ENCODE results near the gene MAPK11. TPM values are rescaled to one million over a fixed set of nuclear protein-coding genes. Genes with fewer than 3 reads are reported as not detected.
A peak's percentile ranks its signal among the peaks of the same experiment; 100 is the strongest.

The MAPK11 gene
- total RNA-seq, 1 donor from 2014 or later: 10.0 TPM

GRCh38 chr22:50298937-50299784 is 29.0 kb upstream of the MAPK11 start:
- no peak for ATAC-seq
- no peak for DNase-seq (ENCODE audit: missing footprints)
- intact Hi-C loops (cut with DNase I): no loop called here

GRCh38 chr22:50298266-50298637 is 28.1 kb upstream of the MAPK11 start:
- intact Hi-C loops (cut with DNase I): no loop called here
- DNase-seq (ENCODE audit: missing footprints) (no peak), ATAC-seq (no peak)

- DNase-seq (ENCODE audit: missing footprints): no peak
- ATAC-seq: no peak
- intact Hi-C loops (cut with DNase I): no loop called here
Measured at GRCh38 chr22:50297510-50298265, 27.5 kb upstream of the MAPK11 start.

GRCh38 chr22:50296658-50297490 is 26.7 kb upstream of the MAPK11 start:
- DNase-seq (ENCODE audit: missing footprints): no peak
- ATAC-seq: peak; percentile 9

GRCh38 chr22:50294319-50294656 is 24.1 kb upstream of the MAPK11 start:
- intact Hi-C loops (cut with DNase I): loop anchor here (5.0 kb wide), 1 partner anchor 33 kb away; the partner anchor contains the start of gene DENND6B
- ATAC-seq: no peak
- no peak for DNase-seq (ENCODE audit: missing footprints)

More at GRCh38 chr22:50296658-50297490, 26.7 kb upstream of the MAPK11 start:
- intact Hi-C loops (cut with DNase I): no loop called here

- DNase-seq (ENCODE audit: missing footprints) (peak; percentile 85), ATAC-seq (peak; percentile 90)
- intact Hi-C loops (cut with DNase I): loop anchor here (5.0 kb wide), 1 partner anchor 34 kb away; the partner anchor contains the start of gene DENND6B
Measured at GRCh38 chr22:50293441-50294318, 23.5 kb upstream of the MAPK11 start.

GRCh38 chr22:50292643-50293440 is 22.7 kb upstream of the MAPK11 start:
- DNase-seq (ENCODE audit: missing footprints): no peak
- intact Hi-C loops (cut with DNase I): loop anchor here (5.0 kb wide), 1 partner anchor 34 kb away; the partner anchor contains the start of gene DENND6B

GRCh38 chr22:50289942-50290630 is 19.9 kb upstream of the MAPK11 start:
- intact Hi-C loops (cut with DNase I): loop anchor here (5.0 kb wide), 1 partner anchor 37 kb away; the partner anchor contains the start of gene DENND6B
- DNase-seq (ENCODE audit: missing footprints) (no peak), ATAC-seq (no peak)

More at GRCh38 chr22:50292643-50293440, 22.7 kb upstream of the MAPK11 start:
- no peak for ATAC-seq

- ATAC-seq (no peak), DNase-seq (ENCODE audit: missing footprints) (no peak)
- intact Hi-C loops (cut with DNase I): no loop called here
Measured at GRCh38 chr22:50289151-50289941, 19.2 kb upstream of the MAPK11 start.

GRCh38 chr22:50287731-50288130 is 17.6 kb upstream of the MAPK11 start:
- ATAC-seq: no peak
- intact Hi-C loops (cut with DNase I): no loop called here

GRCh38 chr22:50286701-50287318 is 16.6 kb upstream of the MAPK11 start:
- intact Hi-C loops (cut with DNase I): no loop called here
- DNase-seq (ENCODE audit: missing footprints): no peak
- ATAC-seq: no peak

More at GRCh38 chr22:50287731-50288130, 17.6 kb upstream of the MAPK11 start:
- no peak for DNase-seq (ENCODE audit: missing footprints)

GRCh38 chr22:50286275-50286674 is 16.1 kb upstream of the MAPK11 start:
- DNase-seq (ENCODE audit: missing footprints) (no peak), ATAC-seq (no peak)
- intact Hi-C loops (cut with DNase I): no loop called here

- no peak for DNase-seq (ENCODE audit: missing footprints)
- intact Hi-C loops (cut with DNase I): no loop called here
- ATAC-seq: no peak
Measured at GRCh38 chr22:50285568-50286229, 15.5 kb upstream of the MAPK11 start.

- intact Hi-C loops (cut with DNase I): no loop called here
- DNase-seq (ENCODE audit: missing footprints) (no peak), ATAC-seq (no peak)
Measured at GRCh38 chr22:50284479-50284878, 14.3 kb upstream of the MAPK11 start.

- ATAC-seq: no peak
- intact Hi-C loops (cut with DNase I): no loop called here
- no peak for DNase-seq (ENCODE audit: missing footprints)
Measured at GRCh38 chr22:50283821-50284220, 13.6 kb upstream of the MAPK11 start.

All from Right ventricle myocardium inferior (tissue), 1 donor.